IMR-90 (cell line): ENCODE measurements around the gene RIMBP2. TPM values are rescaled to one million over a fixed set of nuclear protein-coding genes. Genes with fewer than 3 reads are reported as not detected.

Experiments
- ATAC-seq: fragments of 200-7000 bp; cut with Tn5 transposase; 2 replicates; pipeline ENCODE4 v1.9.1; 2020; ENCODE audit warnings: low read depth, mild to moderate bottlenecking, moderate library complexity
- BruUV-seq: library from RNA; stranded (reverse); fragments of 400-500 nt; replicated peaks from 2 replicates; lab custom pipeline; 2021; lab: Mats Ljungman, UMichigan
- CTCF ChIA-PET: fragments of 300-600 bp; formaldehyde crosslinking; extraction: SDS; loops from one replicate; lab custom pipeline; 2021; ENCODE audit warnings: antibody characterized with exemption; lab: Yijun Ruan, JAX
- POLR2A ChIA-PET: fragments of 300-600 bp; sonication (Branson Sonifier 250); formaldehyde crosslinking; loops from one replicate; lab custom pipeline; 2022; ENCODE audit warnings: antibody characterized with exemption; ENCODE audit not compliant: unreplicated experiment; lab: Charles Lee
- DNase-seq: peaks from one replicate; pipeline ENCODE4 v3.0.0; 2013
- H2AFZ ChIP-seq: replicated peaks from 2 replicates; pipeline ENCODE3; 2013; ENCODE audit warnings: low read length, mild to moderate bottlenecking; ENCODE audit not compliant: poor library complexity
- H2AK5ac ChIP-seq: 2 replicates; pipeline ENCODE4 v1.6.1; 2013; ENCODE audit warnings: low read depth, low read length, inconsistent platforms
- H2AK9ac ChIP-seq: replicated peaks from 2 replicates; pipeline ENCODE3; 2013; ENCODE audit warnings: mild to moderate bottlenecking, low read depth, low read length, moderate library complexity; ENCODE audit not compliant: poor library complexity
- H2BK120ac ChIP-seq: 2 replicates; pipeline ENCODE4 v1.6.1; 2013; ENCODE audit warnings: low read depth, low read length, inconsistent platforms
- H2BK15ac ChIP-seq: 3 replicates; pipeline ENCODE4 v1.6.1; 2013; ENCODE audit warnings: low read depth, low read length, inconsistent platforms
- H2BK20ac ChIP-seq: 2 replicates; pipeline ENCODE4 v1.6.1; 2013; ENCODE audit warnings: low read depth, mild to moderate bottlenecking, inconsistent platforms, low read length, moderate library complexity
- H2BK5ac ChIP-seq: 2 replicates; pipeline ENCODE4 v1.6.1; 2013; ENCODE audit warnings: mild to moderate bottlenecking, low read depth, low read length, inconsistent platforms; ENCODE audit not compliant: poor library complexity, severe bottlenecking
- H3K14ac ChIP-seq: replicated peaks from 2 replicates; pipeline ENCODE4 v1.6.1; 2013; ENCODE audit warnings: low read depth, low read length, inconsistent platforms
- H3K18ac ChIP-seq: 2 replicates; pipeline ENCODE4 v1.6.1; 2013; ENCODE audit warnings: low read depth, low read length, control low read depth
- H3K23ac ChIP-seq: 2 replicates; pipeline ENCODE4 v1.6.1; 2013; ENCODE audit warnings: low read depth, low read length, inconsistent platforms
- H3K27ac ChIP-seq: 2 replicates; pipeline ENCODE4 v1.5.1; 2013; ENCODE audit warnings: mild to moderate bottlenecking, control low read depth, low read length; ENCODE audit not compliant: insufficient read depth
- H3K27me3 ChIP-seq: 2 replicates; pipeline ENCODE4 v1.6.1; 2013; ENCODE audit warnings: low read length; ENCODE audit not compliant: control insufficient read depth, insufficient read depth
- H3K36me3 ChIP-seq: 2 replicates; pipeline ENCODE4 v1.6.1; 2013; ENCODE audit warnings: low read length, mixed read lengths; ENCODE audit not compliant: control insufficient read depth, insufficient read depth
- H3K4ac ChIP-seq: 2 replicates; pipeline ENCODE4 v1.6.1; 2013; ENCODE audit warnings: low read depth, low read length, inconsistent platforms
- H3K4me1 ChIP-seq: 2 replicates; pipeline ENCODE4 v1.6.1; 2013; ENCODE audit warnings: low read length, mixed read lengths; ENCODE audit not compliant: control insufficient read depth, insufficient read depth
- H3K4me2 ChIP-seq: 2 replicates; pipeline ENCODE4 v1.6.1; 2013; ENCODE audit warnings: low read depth, mild to moderate bottlenecking, control low read depth, low read length, moderate library complexity
- H3K4me3 ChIP-seq: 2 replicates; pipeline ENCODE4 v1.5.1; 2013; ENCODE audit warnings: low read depth, mild to moderate bottlenecking, control low read depth, low read length, moderate library complexity; ENCODE audit not compliant: insufficient read depth
- H3K56ac ChIP-seq: 2 replicates; pipeline ENCODE4 v1.6.1; 2013; ENCODE audit warnings: low read length, inconsistent platforms; ENCODE audit not compliant: insufficient read depth; ENCODE audit errors: extremely low read depth
- H3K79me1 ChIP-seq, 2 experiments: 2 replicates each; pipeline ENCODE4 v1.6.1; 2013; ENCODE audit warnings: low read length in 2 of 2, inconsistent platforms in 1 of 2, low read depth in 1 of 2
- H3K9ac ChIP-seq: 2 replicates; pipeline ENCODE4 v1.6.1; 2013; ENCODE audit warnings: low read depth, low read length, control low read depth
- H3K9me1 ChIP-seq: 2 replicates; pipeline ENCODE4 v1.6.1; 2013; ENCODE audit warnings: low read length, inconsistent platforms; ENCODE audit not compliant: insufficient read depth
- H3K9me3 ChIP-seq: 2 replicates; pipeline ENCODE4 v1.6.1; 2013; ENCODE audit warnings: low read length; ENCODE audit not compliant: control insufficient read depth, insufficient read depth
- H4K20me1 ChIP-seq: 2 replicates; pipeline ENCODE4 v1.6.1; 2013; ENCODE audit warnings: low read length, inconsistent platforms; ENCODE audit not compliant: insufficient read depth
- H4K5ac ChIP-seq: 2 replicates; pipeline ENCODE4 v1.6.1; 2013; ENCODE audit warnings: mild to moderate bottlenecking, low read depth, low read length, control low read depth
- H4K8ac ChIP-seq, 2 experiments: 2 replicates each; pipeline ENCODE4 v1.6.1; 2013; ENCODE audit warnings: low read depth in 2 of 2, low read length in 2 of 2, control low read depth in 1 of 2, inconsistent platforms in 1 of 2
- H4K91ac ChIP-seq: 2 replicates; pipeline ENCODE4 v1.6.1; 2013; ENCODE audit warnings: low read depth, low read length, inconsistent platforms; ENCODE audit not compliant: insufficient read depth
- BHLHE40 ChIP-seq: fragments of 150-350 bp; IDR thresholded peaks from 2 replicates; pipeline ENCODE4 v1.6.1; 2016; ENCODE audit warnings: mild to moderate bottlenecking, low read depth, low read length
- CEBPB ChIP-seq: IDR thresholded peaks from 2 replicates; pipeline ENCODE4 v1.6.1; 2012; ENCODE audit warnings: low read depth, low read length, improper control_type of control experiment
- CHD1 ChIP-seq: IDR thresholded peaks from 2 replicates; pipeline ENCODE4 v1.6.1; 2012; ENCODE audit warnings: low read depth, low read length, improper control_type of control experiment
- CTCF ChIP-seq: conservative IDR thresholded peaks from 2 replicates; pipeline ENCODE4 v1.5.1; 2012; ENCODE audit warnings: mild to moderate bottlenecking, low read depth, low read length, improper control_type of control experiment
- ELK1 ChIP-seq: fragments of 150-350 bp; IDR thresholded peaks from 2 replicates; pipeline ENCODE4 v1.6.1; 2016; ENCODE audit warnings: low read depth, mild to moderate bottlenecking, low read length, moderate library complexity, borderline replicate concordance
- FOS ChIP-seq: fragments of 150-350 bp; IDR thresholded peaks from 2 replicates; pipeline ENCODE4 v1.6.1; 2016; ENCODE audit warnings: low read depth, low read length
- MAFK ChIP-seq: IDR thresholded peaks from 2 replicates; pipeline ENCODE4 v1.6.1; 2012; ENCODE audit warnings: low read depth, low read length, improper control_type of control experiment
- MAZ ChIP-seq: IDR thresholded peaks from 2 replicates; pipeline ENCODE4 v1.6.1; 2012; ENCODE audit warnings: low read depth, mild to moderate bottlenecking, low read length, improper control_type of control experiment, moderate library complexity, borderline replicate concordance
- MXI1 ChIP-seq: IDR thresholded peaks from 2 replicates; pipeline ENCODE4 v1.6.1; 2012; ENCODE audit warnings: low read depth, mild to moderate bottlenecking, low read length, moderate library complexity, borderline replicate concordance
- NFE2L2 ChIP-seq: fragments of 150-350 bp; IDR thresholded peaks from 2 replicates; pipeline ENCODE4 v1.6.1; 2016; ENCODE audit warnings: low read depth, mild to moderate bottlenecking, low read length
- POLR2A ChIP-seq: IDR thresholded peaks from 2 replicates; pipeline ENCODE4 v1.6.1; 2012; ENCODE audit warnings: mild to moderate bottlenecking, low read depth, low read length
- RAD21 ChIP-seq: IDR thresholded peaks from 2 replicates; pipeline ENCODE4 v1.6.1; 2012; ENCODE audit warnings: low read length, improper control_type of control experiment
- RCOR1 ChIP-seq: IDR thresholded peaks from 2 replicates; pipeline ENCODE4 v1.6.1; 2012; ENCODE audit warnings: mild to moderate bottlenecking, low read length, improper control_type of control experiment; ENCODE audit not compliant: insufficient replicate concordance
- RFX5 ChIP-seq: IDR thresholded peaks from 2 replicates; pipeline ENCODE4 v1.8.0; 2012; ENCODE audit warnings: low read depth, mild to moderate bottlenecking, low read length, moderate library complexity
- SMC3 ChIP-seq: fragments of 150-350 bp; IDR thresholded peaks from 2 replicates; pipeline ENCODE4 v1.6.1; 2016; ENCODE audit warnings: low read depth, mild to moderate bottlenecking, antibody characterized with exemption, low read length, moderate library complexity
- USF2 ChIP-seq: fragments of 150-350 bp; IDR thresholded peaks from 2 replicates; pipeline ENCODE4 v1.6.1; 2017; ENCODE audit warnings: mild to moderate bottlenecking, antibody characterized with exemption, low read length, low read depth
- WGBS, 2 experiments: methylation state at CpG; one replicate each; pipeline versions ENCODE4 v1.1.5 to v1.1.7; 2013; ENCODE audit warnings: missing lambda C conversion rate in 2 of 2; ENCODE audit not compliant: insufficient read length in 1 of 2; ENCODE audit errors: extremely low coverage in 2 of 2; 5-methylcytosine and 5-hydroxymethylcytosine counted together
- dilution Hi-C: fragments of 300-500 bp; cut with HindIII; formaldehyde crosslinking; loops from one replicate; pipeline ENCODE4 v1.14.3; 2018; ENCODE audit warnings: low sequenced_read_pairs; ENCODE audit not compliant: unreplicated experiment
- in situ Hi-C: fragments of 300-500 bp; cut with MboI; formaldehyde crosslinking; loops from 3 replicates; pipeline ENCODE4 v1.14.3; 2019; ENCODE audit warnings: low sequenced_read_pairs, inconsistent platforms, mixed read lengths
- intact Hi-C: fragments of 100-400 bp; cut with micrococcal nuclease; formaldehyde crosslinking; loops from 2 replicates; pipeline ENCODE4 v1.10.0; 2022
- polyA plus RNA-seq, 3 experiments: library from polyadenylated mRNA; depleted of rRNA; stranded (reverse); fragments of >200 nt; gene quantifications; 2 replicates each; pipeline ENCODE4 v1.2.3, GENCODE V29; 2012; ENCODE audit warnings: low replicate concordance in 1 of 3
- total RNA-seq: library from RNA; depleted of rRNA; stranded (reverse); fragments of >200 nt; gene quantifications from 2 replicates; pipeline ENCODE4 v1.2.3, GENCODE V29; 2012

The RIMBP2 gene
- total and polyA plus RNA-seq, 2 of the 4 experiments (the other 2 are of a cell fraction): not detected

GRCh38 chr12:130367523-130367922 lies 348.6 kb downstream of the RIMBP2 start:
- no peak overlapping the region for H2AK5ac ChIP-seq
- no peak overlapping the region for H2AK9ac ChIP-seq
- no peak overlapping the region for H3K18ac ChIP-seq
- H2BK20ac ChIP-seq: no peak overlapping the region
- CTCF ChIA-PET: no interaction called here
- no peak overlapping the region for H3K4ac ChIP-seq
- TF ChIP-seq MAZ (no peak), BHLHE40 (no peak), MAFK (no peak), FOS (no peak), RCOR1 (no peak), CTCF (no peak), RFX5 (no peak), NFE2L2 (no peak), CEBPB (no peak), USF2 (no peak), SMC3 (no peak), ELK1 (no peak), MXI1 (no peak), CHD1 (no peak), POLR2A (no peak), RAD21 (no peak)
- H3K4me1 ChIP-seq: no peaks in the 10 kb centered on the region
- no peaks in the 10 kb centered on the region for H4K20me1 ChIP-seq
- no peak overlapping the region for H3K23ac ChIP-seq
- H2AFZ ChIP-seq: no peak overlapping the region
- dilution Hi-C loops (no loop called here), in situ Hi-C loops (no loop called here), intact Hi-C loops (no loop called here)
- H2BK120ac ChIP-seq: no peak overlapping the region
- H3K14ac ChIP-seq: no peak overlapping the region
- no peak overlapping the region for H3K4me3 ChIP-seq
- peaks cover 16% of the 10 kb centered on the region for H3K9me3 ChIP-seq
- no peaks in the 10 kb centered on the region for H3K36me3 ChIP-seq
- H3K4me2 ChIP-seq: no peak overlapping the region
- no peak overlapping the region for H3K27ac ChIP-seq
- no peak overlapping the region for H2BK15ac ChIP-seq
- H4K91ac ChIP-seq: no peak overlapping the region
- no peaks in the 10 kb centered on the region for H3K27me3 ChIP-seq
- H2BK5ac ChIP-seq: no peak overlapping the region
- BruUV-seq: no TSS peak
- no peak overlapping the region for H4K5ac ChIP-seq
- no peak overlapping the region for H4K8ac ChIP-seq
- WGBS, 2 experiments: 79% methylated on average over 12 of the region's 13 CpGs; no CpG with 5 or more reads in 1 of the 2 experiments
- H3K9ac ChIP-seq: no peak overlapping the region
- H3K79me1 ChIP-seq: no peaks in the 10 kb centered on the region
- no peaks in the 10 kb centered on the region for H3K9me1 ChIP-seq
- no peak overlapping the region for H3K56ac ChIP-seq
- DNase-seq: no peak
- no peak for ATAC-seq
- POLR2A ChIA-PET: no interaction called here
